ENCODE measurements around the gene PARD6B. TPM values are rescaled to one million over a fixed set of nuclear protein-coding genes. Genes with fewer than 3 reads are reported as not detected.

The PARD6B gene
- total RNA-seq, 1 experiment from 2014 or later: 41.3 TPM

- H3K9ac ChIP-seq (ENCODE audit: low read length): no peak overlapping the region
- H3K9me3 ChIP-seq (ENCODE audit: control insufficient read depth in 1 of 2, insufficient read depth in 1 of 2, low read depth in 1 of 2, low read length in 2 of 2): no peaks in the 10 kb centered on the region
- ChIA-PET POLR2A (no interaction called here), RAD21 (ENCODE audit: low non-redundant PET in 1 of 2, low total read pairs in 2 of 2, uncharacterized antibody in 2 of 2, unreplicated experiment in 2 of 2) (no interaction called here), CTCF (no interaction called here)
- no peaks in the 10 kb centered on the region for H3K36me3 ChIP-seq (ENCODE audit: control insufficient read depth in 1 of 2, insufficient read depth in 2 of 2, low read length in 2 of 2)
- no peaks in the 10 kb centered on the region for H3K9me2 ChIP-seq (ENCODE audit: insufficient read depth)
- no peak overlapping the region for H3K4me3 ChIP-seq (replicated peaks in 1 of 2; ENCODE audit: low read depth in 1 of 2, low read length in 2 of 2)
- H2AFZ ChIP-seq (ENCODE audit: low read depth, low read length, poor library complexity, severe bottlenecking): no peak overlapping the region
- no peaks in the 10 kb centered on the region for H3K79me2 ChIP-seq (ENCODE audit: insufficient read depth, low read length)
- no peak for DNase-seq (ENCODE audit: low read depth, low spot score)
- TF ChIP-seq FOSL1 (IDR thresholded peaks at IDR 0.05; ENCODE audit: low read depth) (no peak), SP1 (IDR thresholded peaks at IDR 0.05; ENCODE audit: low read depth) (no peak), REST (IDR thresholded peaks at IDR 0.05; ENCODE audit: low read depth) (no peak), MAX (IDR thresholded peaks at IDR 0.05) (no peak), POLR2AphosphoS5 (IDR thresholded peaks at IDR 0.05; ENCODE audit: low read depth, low read length) (no peak), ZBTB33 (IDR thresholded peaks at IDR 0.05; ENCODE audit: extremely low read depth, insufficient replicate concordance, low read length) (no peak), YY1 (IDR thresholded peaks at IDR 0.05; ENCODE audit: extremely low read depth, insufficient replicate concordance, low read depth, low read length) (no peak), TCF7L2 (IDR thresholded peaks at IDR 0.05; ENCODE audit: borderline replicate concordance, extremely low read depth, insufficient read depth, insufficient read length) (no peak), ZNF274 (IDR thresholded peaks at IDR 0.05; ENCODE audit: low read depth, low read length) (no peak), SIN3A (IDR thresholded peaks at IDR 0.05; ENCODE audit: low read depth) (no peak), EZH2 (IDR thresholded peaks at IDR 0.05) (no peak)
- no peaks in the 10 kb centered on the region for H3K4me1 ChIP-seq (ENCODE audit: control insufficient read depth in 1 of 2, insufficient read depth in 2 of 2, low read length in 2 of 2)
- BruUV-seq (replicated peaks): no TSS peak
- H4K20me1 ChIP-seq (ENCODE audit: insufficient read depth): no peaks in the 10 kb centered on the region
- H3K27ac ChIP-seq (ENCODE audit: low read depth, low read length): no peak overlapping the region
- no peaks in the 10 kb centered on the region for H3K27me3 ChIP-seq (ENCODE audit: insufficient read depth, low read length)
- intact Hi-C loops (cut with micrococcal nuclease): no loop called here
- ATAC-seq: no peak
- H3K4me2 ChIP-seq (ENCODE audit: low read length): no peak overlapping the region
Observed at GRCh38 chr20:50805349-50805684, 73.9 kb downstream of the PARD6B start.

Measured in HCT116 (cell line).